Spleen (tissue), 11 donors: Measurements from ENCODE around the gene PDZD8. TPM values are rescaled to one million over a fixed set of nuclear protein-coding genes. Genes with fewer than 3 reads are reported as not detected.
A peak's percentile ranks its signal among the peaks of the same experiment; 100 is the strongest.

Experiments used
- DNase-seq: peaks from one replicate; pipeline ENCODE4 v3.0.0-alpha.2; 2020
- H3K27ac ChIP-seq, 8 donors: fragments of 200-600 bp; sonication (generic) in 7 of 8; 1 replicate in 4 of 8; 2 replicates in 4 of 8; pipeline versions ENCODE4 v1.5.0 to v1.8.0; 2016 to 2021; ENCODE audit warnings: inconsistent platforms in 4 of 8, mild to moderate bottlenecking in 4 of 8, moderate library complexity in 1 of 8
- H3K27me3 ChIP-seq, 7 donors: fragments of 200-600 bp; sonication (generic) in 6 of 7; replicated peaks in 1 of 7; 1 replicate in 4 of 7; 2 replicates in 3 of 7; pipeline versions ENCODE4 v1.5.0 to v1.8.0; 2016 to 2021; ENCODE audit warnings: inconsistent platforms in 3 of 7, mild to moderate bottlenecking in 1 of 7
- H3K36me3 ChIP-seq, 6 donors: fragments of 200-600 bp; sonication (generic) in 5 of 6; 1 replicate in 4 of 6; 2 replicates in 2 of 6; pipeline versions ENCODE4 v1.5.0 to v1.8.0; 2016 to 2021; ENCODE audit warnings: inconsistent platforms in 2 of 6
- H3K4me1 ChIP-seq, 6 donors: fragments of 200-600 bp; sonication (generic) in 5 of 6; 1 replicate in 3 of 6; 2 replicates in 3 of 6; pipeline versions ENCODE4 v1.5.0 to v1.8.0; 2016 to 2021; ENCODE audit warnings: inconsistent platforms in 3 of 6
- H3K4me3 ChIP-seq, 8 donors: fragments of 200-600 bp; sonication (generic) in 7 of 8; 1 replicate in 4 of 8; 2 replicates in 4 of 8; pipeline versions ENCODE4 v1.5.0 to v1.8.0; 2016 to 2021; ENCODE audit warnings: inconsistent platforms in 4 of 8, mild to moderate bottlenecking in 4 of 8, moderate library complexity in 2 of 8
- H3K9me3 ChIP-seq, 8 donors: fragments of 200-600 bp; sonication (generic) in 7 of 8; 1 replicate in 4 of 8; 2 replicates in 4 of 8; pipeline versions ENCODE4 v1.5.0 to v1.8.0; 2016 to 2021; ENCODE audit warnings: inconsistent platforms in 4 of 8
- POLR2A ChIP-seq, 3 donors: fragments of 450-650 bp; IDR thresholded peaks; one replicate each; pipeline ENCODE4 v1.5.1; 2017; ENCODE audit warnings: antibody characterized with exemption in 3 of 3, mild to moderate bottlenecking in 1 of 3
- POLR2AphosphoS5 ChIP-seq, 3 donors: sonication (generic); formaldehyde crosslinking; IDR thresholded peaks; one replicate each; pipeline ENCODE4 v1.5.1; 2017; ENCODE audit warnings: antibody characterized with exemption in 3 of 3
- WGBS, 5 donors: extraction: QIAGEN DNeasy Blood & Tissue Kit in 3 of 5; methylation state at CpG; one replicate each; pipeline versions ENCODE4 v1.1.5 to v1.1.7; 2013 to 2018; 5-methylcytosine and 5-hydroxymethylcytosine counted together
- intact Hi-C: fragments of 100-400 bp; cut with DNase I; formaldehyde crosslinking; loops from one replicate; pipeline ENCODE4 v1.15.0; 2023; ENCODE audit warnings: low total_unique reads
- polyA plus RNA-seq, 3 donors: library from polyadenylated mRNA; stranded (reverse); fragments of 200-250 nt; gene quantifications; one replicate each; pipeline ENCODE4 v1.2.1, GENCODE V29; 2013
- total RNA-seq, 7 donors: library from RNA; depleted of rRNA in 3 of 7; stranded (reverse); fragments of >200 nt in 3 of 7; fragmentation: NEBNext Ultra II Directional in 4 of 7; extraction: Animal tissue kit (Norgen Biotek cat#: 25700) in 4 of 7; gene quantifications; one replicate each; pipeline versions ENCODE4 v1.1.0 to v1.2.1, GENCODE V29; 2016 to 2021
- TF ChIP-seq, protein P1 (sequence below), 11 experiments: fragments of 200-600 bp in 7 of 11; fragments of 450-650 bp in 4 of 11; sonication (generic) in 4 of 11; IDR thresholded peaks in 8 of 11; conservative IDR thresholded peaks in 3 of 11; 1 replicate in 7 of 11; 2 replicates in 4 of 11; pipeline versions ENCODE4 v1.4.0 to v1.8.0; 2016 to 2021; ENCODE audit warnings: antibody characterized with exemption in 11 of 11, inconsistent platforms in 4 of 11, mild to moderate bottlenecking in 1 of 11
- donor health status: healthy with polysubstance abuse.
- donor health status: DM: no; HTN: no; CAD: no; lungs with moderate emphysema.
- donor health status: DM: no; HTN: no; CAD: no.
- donor health status: Bipolar disorder and iron deficiency.
- donor health status: healthy.
- donor health status: DM: no; HTN: no; CAD: no.
- donor health status: DM: yes; HTN: yes; CAD: no.

Gene PDZD8
- total and polyA plus RNA-seq, 10 donors: 0.91 to 119 (median 26.5) TPM

DNA sequence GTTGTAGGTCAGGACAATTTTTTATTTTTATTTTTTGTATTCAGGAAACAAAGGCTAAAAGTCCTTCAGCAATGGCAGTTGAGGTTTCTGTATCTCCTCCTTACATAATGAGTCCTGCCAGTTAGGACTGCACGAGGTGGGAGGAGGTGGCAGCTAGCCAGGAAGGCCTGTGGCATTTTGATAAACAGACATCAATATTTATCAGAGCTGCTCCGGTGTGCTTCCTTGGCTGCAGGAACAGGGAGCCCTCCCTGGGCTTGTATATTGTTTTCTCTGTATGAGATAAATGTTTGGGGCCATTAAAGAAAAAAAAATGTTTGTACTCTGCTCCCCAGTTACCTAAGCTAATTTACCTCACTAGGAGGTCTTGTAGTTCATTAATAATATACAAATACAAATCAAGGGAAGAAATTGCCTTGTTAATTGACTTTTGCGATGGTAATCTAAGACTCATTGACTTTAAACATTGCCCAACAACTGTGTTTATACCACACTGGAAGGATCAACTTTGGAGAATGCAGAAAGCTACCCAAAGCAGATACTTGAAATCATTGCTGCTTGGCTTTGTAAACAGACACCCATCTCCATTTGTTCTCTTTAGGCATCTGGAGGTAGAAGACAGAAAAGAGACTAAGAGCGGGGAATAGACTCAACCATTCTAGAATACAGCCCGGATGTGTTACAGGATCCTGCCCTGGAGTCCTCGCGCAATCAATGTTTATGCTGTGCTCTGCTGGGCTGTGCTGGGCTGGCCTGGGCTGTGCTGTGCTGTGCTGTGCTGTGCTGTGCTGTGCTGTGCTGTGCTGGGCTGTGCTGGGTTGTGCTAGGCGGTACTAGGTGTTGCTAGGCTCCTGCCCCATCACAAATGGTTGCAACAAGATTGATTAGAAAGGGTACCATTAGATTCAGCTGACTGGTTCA lies 36.5 kb upstream of the PDZD8 start:
- DNase-seq: no peak
- no peak for TF ChIP-seq POLR2A (IDR thresholded peaks at IDR 0.05)
- TF ChIP-seq, protein P1, sequence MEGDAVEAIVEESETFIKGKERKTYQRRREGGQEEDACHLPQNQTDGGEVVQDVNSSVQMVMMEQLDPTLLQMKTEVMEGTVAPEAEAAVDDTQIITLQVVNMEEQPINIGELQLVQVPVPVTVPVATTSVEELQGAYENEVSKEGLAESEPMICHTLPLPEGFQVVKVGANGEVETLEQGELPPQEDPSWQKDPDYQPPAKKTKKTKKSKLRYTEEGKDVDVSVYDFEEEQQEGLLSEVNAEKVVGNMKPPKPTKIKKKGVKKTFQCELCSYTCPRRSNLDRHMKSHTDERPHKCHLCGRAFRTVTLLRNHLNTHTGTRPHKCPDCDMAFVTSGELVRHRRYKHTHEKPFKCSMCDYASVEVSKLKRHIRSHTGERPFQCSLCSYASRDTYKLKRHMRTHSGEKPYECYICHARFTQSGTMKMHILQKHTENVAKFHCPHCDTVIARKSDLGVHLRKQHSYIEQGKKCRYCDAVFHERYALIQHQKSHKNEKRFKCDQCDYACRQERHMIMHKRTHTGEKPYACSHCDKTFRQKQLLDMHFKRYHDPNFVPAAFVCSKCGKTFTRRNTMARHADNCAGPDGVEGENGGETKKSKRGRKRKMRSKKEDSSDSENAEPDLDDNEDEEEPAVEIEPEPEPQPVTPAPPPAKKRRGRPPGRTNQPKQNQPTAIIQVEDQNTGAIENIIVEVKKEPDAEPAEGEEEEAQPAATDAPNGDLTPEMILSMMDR (IDR thresholded peaks at IDR 0.05 in 8 of 11, conservative IDR thresholded peaks at IDR 0.05 in 3 of 11): no peak
- intact Hi-C loops: no loop called here

DNA sequence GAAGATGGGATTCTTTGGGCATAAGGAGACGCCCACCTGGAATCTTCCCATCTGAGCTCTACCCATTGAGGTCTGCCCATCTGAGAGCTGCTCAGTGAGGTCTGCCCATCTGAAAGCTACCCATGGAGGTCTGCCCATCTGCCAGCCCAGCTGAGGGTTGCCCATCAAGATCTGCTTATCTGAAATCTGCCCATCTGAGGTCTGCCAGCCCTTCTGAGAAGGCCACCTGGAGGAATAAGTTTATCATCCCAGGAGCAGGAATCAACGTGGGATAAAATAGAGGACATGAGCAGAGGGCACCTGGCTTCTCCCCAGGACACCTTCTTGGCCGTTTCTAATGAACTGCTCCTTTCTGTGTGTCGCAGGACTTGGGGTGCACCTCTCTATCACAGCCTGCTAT lies 35.3 kb upstream of the PDZD8 start:
- H3K27me3 ChIP-seq: peaks cover 0 to 28% (median 0%) of the 10 kb centered on the region in 7 donors
- peaks cover 0 to 38% (median 12%) of the 10 kb centered on the region in 6 donors for H3K4me1 ChIP-seq
- TF ChIP-seq POLR2AphosphoS5 (IDR thresholded peaks at IDR 0.05) (no peak), POLR2A (IDR thresholded peaks at IDR 0.05) (no peak)
- TF ChIP-seq, protein P1 (IDR thresholded peaks at IDR 0.05 in 8 of 11, conservative IDR thresholded peaks at IDR 0.05 in 3 of 11): no peak
- no peaks in the 10 kb centered on the region for H3K36me3 ChIP-seq
- H3K4me3 ChIP-seq: no peak overlapping the region
- 60 to 67% (median 61%) methylated on average over 4 of the region's 4 CpGs for WGBS, 5 donors
- intact Hi-C loops: no loop called here
- DNase-seq: no peak
- no peaks in the 10 kb centered on the region for H3K9me3 ChIP-seq
- H3K27ac ChIP-seq: peak overlapping the region in 1 of 8 donors; percentile 33

More for the DNA sequence above, 36.5 kb upstream of the PDZD8 start:
- Histone ChIP-seq H3K4me3 (no peak overlapping the region), H3K27me3 (peaks cover 0 to 20% (median 0%) of the 10 kb centered on the region in 7 donors), H3K4me1 (peaks cover 0 to 38% (median 12%) of the 10 kb centered on the region in 6 donors), H3K36me3 (no peaks in the 10 kb centered on the region), H3K9me3 (no peaks in the 10 kb centered on the region), H3K27ac (peak overlapping the region in 2 of 8 donors; percentile 6 to 33)
- WGBS, 5 donors: 42 to 61% (median 52%) methylated on average over 8 of the region's 8 CpGs

DNA sequence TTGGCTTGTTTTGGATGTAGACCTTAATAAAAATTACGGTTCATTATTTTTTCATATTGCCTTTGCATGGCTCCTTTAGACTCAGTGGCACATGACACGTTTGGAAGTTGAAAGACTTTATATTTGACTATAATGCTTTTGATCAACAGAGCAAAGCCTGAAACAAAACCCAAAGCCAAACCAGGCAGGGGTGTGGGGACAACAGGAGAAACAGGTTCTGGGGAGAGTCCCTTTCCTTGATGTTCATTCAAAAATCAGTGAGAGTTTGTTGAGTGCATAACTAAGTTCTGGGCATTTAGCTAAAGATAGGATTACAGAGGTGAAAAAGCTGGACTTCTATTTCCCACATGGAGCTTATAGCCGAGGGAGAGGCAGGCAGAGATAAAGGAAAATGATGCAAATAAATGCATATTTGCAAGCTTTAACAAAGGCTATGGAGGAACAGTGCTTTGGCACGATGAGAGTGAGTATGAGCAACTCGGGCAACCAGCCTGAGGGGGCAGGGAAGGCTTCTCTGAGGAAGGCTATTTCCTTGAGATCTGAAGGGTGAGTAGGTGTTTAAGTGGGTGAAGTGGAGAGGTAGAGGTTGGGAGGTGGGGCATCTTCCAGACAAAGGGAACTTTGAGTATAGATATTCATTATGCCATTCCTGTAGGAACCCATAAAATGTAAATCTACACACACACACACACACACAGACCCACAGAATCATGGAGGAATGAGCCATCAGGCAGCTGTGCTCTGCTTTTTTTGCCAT lies 34.5 kb upstream of the PDZD8 start:
- intact Hi-C loops: no loop called here
- Histone ChIP-seq H3K4me3 (no peak overlapping the region), H3K36me3 (no peaks in the 10 kb centered on the region), H3K4me1 (peaks cover 0 to 38% (median 12%) of the 10 kb centered on the region in 6 donors), H3K27ac (no peak overlapping the region), H3K9me3 (no peaks in the 10 kb centered on the region), H3K27me3 (peaks cover 0 to 33% (median under 1%) of the 10 kb centered on the region in 7 donors)
- no peak for TF ChIP-seq POLR2AphosphoS5 (IDR thresholded peaks at IDR 0.05)
- no peak for TF ChIP-seq POLR2A (IDR thresholded peaks at IDR 0.05)
- TF ChIP-seq, protein P1 (IDR thresholded peaks at IDR 0.05 in 8 of 11, conservative IDR thresholded peaks at IDR 0.05 in 3 of 11): no peak
- no peak for DNase-seq
- WGBS, 5 donors: 61 to 75% (median 66%) methylated on average over 5 of the region's 5 CpGs
